ENCODE results near the gene PTPN4.

PTPN4 gene

GRCh38 chr2:119856469-119856901 is 96.8 kb downstream of the PTPN4 start:
- no peak for DNase-seq (ENCODE audit: low spot score)

GRCh38 chr2:119857742-119858141 is 98.0 kb downstream of the PTPN4 start:
- no peak for DNase-seq (ENCODE audit: low spot score)

GRCh38 chr2:119859528-119859927 is 99.8 kb downstream of the PTPN4 start:
- DNase-seq (ENCODE audit: low spot score), result no peak

GRCh38 chr2:119860924-119861323 is 101.2 kb downstream of the PTPN4 start:
- DNase-seq (ENCODE audit: low spot score), result no peak

GRCh38 chr2:119862127-119862889 is 102.6 kb downstream of the PTPN4 start:
- DNase-seq (ENCODE audit: low spot score), result no peak

- no peak for DNase-seq (ENCODE audit: low spot score)
Measured at GRCh38 chr2:119864318-119864717, 104.6 kb downstream of the PTPN4 start.

- no peak for DNase-seq (ENCODE audit: low spot score)
Measured at GRCh38 chr2:119871725-119872124, 112.0 kb downstream of the PTPN4 start.

GRCh38 chr2:119873350-119874315 is 113.9 kb downstream of the PTPN4 start:
- no peak for DNase-seq (ENCODE audit: low spot score)

- no peak for DNase-seq (ENCODE audit: low spot score)
Measured at GRCh38 chr2:119879502-119879901, 119.8 kb downstream of the PTPN4 start.

- DNase-seq (ENCODE audit: low spot score), result no peak
Measured at GRCh38 chr2:119888680-119889079, 129.0 kb downstream of the PTPN4 start.

GRCh38 chr2:119897736-119898395 is 138.1 kb downstream of the PTPN4 start:
- DNase-seq (ENCODE audit: low spot score), result no peak

GRCh38 chr2:119901013-119901412 is 141.3 kb downstream of the PTPN4 start:
- DNase-seq (ENCODE audit: low spot score), result no peak

GRCh38 chr2:119910566-119910965 is 150.8 kb downstream of the PTPN4 start:
- no peak for DNase-seq (ENCODE audit: low spot score)

- no peak for DNase-seq (ENCODE audit: low spot score)
Measured at GRCh38 chr2:119914266-119914665, 154.5 kb downstream of the PTPN4 start.

GRCh38 chr2:119921825-119922224 is 162.1 kb downstream of the PTPN4 start:
- DNase-seq (ENCODE audit: low spot score), result no peak

- no peak for DNase-seq (ENCODE audit: low spot score)
Measured at GRCh38 chr2:119922699-119923098, 163.0 kb downstream of the PTPN4 start.

GRCh38 chr2:119929537-119929936 is 169.8 kb downstream of the PTPN4 start:
- no peak for DNase-seq (ENCODE audit: low spot score)

- no peak for DNase-seq (ENCODE audit: low spot score)
Measured at GRCh38 chr2:119932809-119933208, 173.1 kb downstream of the PTPN4 start.

GRCh38 chr2:119934319-119934718 is 174.6 kb downstream of the PTPN4 start:
- no peak for DNase-seq (ENCODE audit: low spot score)

GRCh38 chr2:119937680-119938079 is 178.0 kb downstream of the PTPN4 start:
- DNase-seq (ENCODE audit: low spot score), result no peak

- no peak for DNase-seq (ENCODE audit: low spot score)
Measured at GRCh38 chr2:119939915-119940314, 180.2 kb downstream of the PTPN4 start.

GRCh38 chr2:119940856-119941255 is 181.1 kb downstream of the PTPN4 start:
- DNase-seq (ENCODE audit: low spot score), result no peak
